Measurements from ENCODE around the gene TPGS2.
"Not testable (repeated sequence)": the region's sequence is repeated elsewhere in the genome, so short reads cannot be mapped to it uniquely, and the experiment has no call there.

TPGS2 gene, protein sequence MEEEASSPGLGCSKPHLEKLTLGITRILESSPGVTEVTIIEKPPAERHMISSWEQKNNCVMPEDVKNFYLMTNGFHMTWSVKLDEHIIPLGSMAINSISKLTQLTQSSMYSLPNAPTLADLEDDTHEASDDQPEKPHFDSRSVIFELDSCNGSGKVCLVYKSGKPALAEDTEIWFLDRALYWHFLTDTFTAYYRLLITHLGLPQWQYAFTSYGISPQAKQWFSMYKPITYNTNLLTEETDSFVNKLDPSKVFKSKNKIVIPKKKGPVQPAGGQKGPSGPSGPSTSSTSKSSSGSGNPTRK

DNA sequence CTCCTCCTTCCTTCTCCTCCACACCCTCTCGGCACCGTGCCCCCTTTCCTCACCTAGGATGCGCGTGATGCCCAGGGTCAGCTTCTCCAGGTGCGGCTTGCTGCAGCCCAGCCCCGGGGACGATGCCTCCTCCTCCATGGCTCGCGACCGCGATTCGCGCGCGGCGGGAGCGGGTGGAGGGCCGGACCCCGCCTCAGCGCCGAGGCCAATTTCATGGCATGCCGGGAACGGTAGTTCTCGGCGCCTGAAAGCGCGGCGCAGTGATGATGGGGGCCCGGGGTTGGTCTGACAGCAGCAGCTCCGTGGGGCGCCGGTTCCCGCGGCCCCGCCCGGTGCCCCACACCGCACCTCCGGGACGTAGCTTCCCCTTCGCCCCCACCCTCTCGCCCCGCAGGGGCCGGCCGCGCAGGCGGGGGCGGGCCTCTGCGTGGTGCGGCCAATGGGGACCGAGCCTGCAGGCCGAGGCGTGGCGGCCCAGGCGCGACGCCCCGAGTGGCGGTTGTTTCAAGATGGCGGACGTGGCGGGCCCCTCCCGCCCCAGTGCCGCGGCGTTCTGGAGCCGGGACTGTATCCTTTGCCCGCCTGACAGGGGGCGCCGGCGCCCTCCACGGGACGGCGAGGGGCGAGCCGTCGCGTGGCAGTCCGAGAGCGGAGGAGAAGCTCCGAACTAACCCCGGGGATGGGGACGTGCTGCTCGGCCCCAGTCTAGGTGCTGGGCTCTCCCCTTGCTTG is at the start of gene TPGS2, which contains the start of gene KIAA1328:
Gene TPGS2 (minus strand): TSS at position 373 of the 732 bp plus-strand sequence. CDS start 235 bp downstream, at position 138.
Gene KIAA1328 (plus strand): TSS at position 498 of the 732 bp plus-strand sequence. CDS start 12 bp downstream, at position 510.
- TF ChIP-seq, protein P1, sequence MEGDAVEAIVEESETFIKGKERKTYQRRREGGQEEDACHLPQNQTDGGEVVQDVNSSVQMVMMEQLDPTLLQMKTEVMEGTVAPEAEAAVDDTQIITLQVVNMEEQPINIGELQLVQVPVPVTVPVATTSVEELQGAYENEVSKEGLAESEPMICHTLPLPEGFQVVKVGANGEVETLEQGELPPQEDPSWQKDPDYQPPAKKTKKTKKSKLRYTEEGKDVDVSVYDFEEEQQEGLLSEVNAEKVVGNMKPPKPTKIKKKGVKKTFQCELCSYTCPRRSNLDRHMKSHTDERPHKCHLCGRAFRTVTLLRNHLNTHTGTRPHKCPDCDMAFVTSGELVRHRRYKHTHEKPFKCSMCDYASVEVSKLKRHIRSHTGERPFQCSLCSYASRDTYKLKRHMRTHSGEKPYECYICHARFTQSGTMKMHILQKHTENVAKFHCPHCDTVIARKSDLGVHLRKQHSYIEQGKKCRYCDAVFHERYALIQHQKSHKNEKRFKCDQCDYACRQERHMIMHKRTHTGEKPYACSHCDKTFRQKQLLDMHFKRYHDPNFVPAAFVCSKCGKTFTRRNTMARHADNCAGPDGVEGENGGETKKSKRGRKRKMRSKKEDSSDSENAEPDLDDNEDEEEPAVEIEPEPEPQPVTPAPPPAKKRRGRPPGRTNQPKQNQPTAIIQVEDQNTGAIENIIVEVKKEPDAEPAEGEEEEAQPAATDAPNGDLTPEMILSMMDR (IDR thresholded peaks at IDR 0.05; ENCODE audit: extremely low read depth, insufficient read depth, missing control alignments): peak; percentile 69
- in situ Hi-C loops (cut with MboI; ENCODE audit: low pct_unique_long_range_greater_than_20kb, low sequenced_read_pairs, unreplicated experiment): no loop called here
- DNase-seq (ENCODE audit: low spot score): peak; percentile 95

DNA sequence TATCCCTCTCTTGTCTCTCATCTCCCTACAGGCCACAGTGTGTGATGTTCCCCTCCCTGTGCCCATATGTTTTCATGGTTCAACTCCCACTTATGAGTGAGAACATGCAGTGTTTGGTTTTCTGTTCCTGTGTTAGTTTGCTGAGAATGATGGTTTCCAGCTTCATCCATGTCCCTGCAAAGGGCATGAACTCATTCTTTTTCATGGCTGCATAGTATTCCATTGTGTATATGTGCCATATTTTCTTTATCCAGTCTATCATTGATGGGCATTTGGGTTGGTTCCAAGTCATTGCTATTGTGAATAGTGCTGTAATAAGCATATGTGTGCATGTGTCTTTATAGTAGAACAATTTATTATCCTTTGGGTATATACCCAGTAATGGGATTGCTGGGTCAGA is 45.0 kb upstream of the TPGS2 start:
- DNase-seq (ENCODE audit: low spot score); in situ Hi-C loops (cut with MboI; ENCODE audit: low pct_unique_long_range_greater_than_20kb, low sequenced_read_pairs, unreplicated experiment): not testable (repeated sequence)

DNA sequence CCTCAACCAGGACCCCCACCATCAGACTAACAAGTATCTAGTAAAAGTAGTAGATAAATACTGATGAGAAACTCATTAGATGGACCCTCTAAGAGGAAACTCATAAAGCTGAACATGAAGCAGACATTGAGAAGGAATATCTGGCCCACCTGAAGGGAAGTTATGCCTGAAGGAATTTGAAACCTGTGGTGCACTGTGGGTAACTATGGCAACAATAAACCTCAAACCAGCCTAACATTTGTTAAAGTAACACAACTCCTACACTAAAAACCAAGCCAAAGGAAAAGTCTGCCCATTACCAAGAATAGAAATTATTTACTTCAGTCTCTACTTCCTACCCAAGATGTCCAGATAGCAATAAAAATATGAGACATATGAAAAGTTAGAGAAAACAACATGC is 43.5 kb upstream of the TPGS2 start:
- DNase-seq (ENCODE audit: low spot score): no peak
- TF ChIP-seq, protein P1 (IDR thresholded peaks at IDR 0.05; ENCODE audit: extremely low read depth, insufficient read depth, missing control alignments): no peak
- in situ Hi-C loops (cut with MboI; ENCODE audit: low pct_unique_long_range_greater_than_20kb, low sequenced_read_pairs, unreplicated experiment): no loop called here

DNA sequence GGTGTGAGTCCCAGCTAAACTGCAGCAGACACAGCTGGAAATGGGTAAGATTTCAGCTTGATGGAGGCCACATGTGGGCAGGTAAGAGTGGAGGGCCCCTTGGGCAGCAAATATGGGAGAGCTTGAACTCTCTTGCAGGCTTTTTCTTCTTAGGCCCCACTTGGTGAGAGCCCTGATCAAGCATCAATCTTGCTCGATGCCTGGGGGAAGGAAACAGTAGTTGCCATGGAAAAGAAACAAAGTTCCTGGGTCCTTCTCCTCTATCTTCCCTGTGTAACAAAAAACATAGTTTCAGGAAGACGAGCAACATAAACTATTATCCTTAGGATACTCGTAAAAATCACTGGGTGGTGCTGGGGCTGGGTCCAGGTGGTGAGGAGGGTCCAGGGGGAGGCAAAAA is 43.0 kb upstream of the TPGS2 start:
- TF ChIP-seq, protein P1 (IDR thresholded peaks at IDR 0.05; ENCODE audit: extremely low read depth, insufficient read depth, missing control alignments): no peak
- in situ Hi-C loops (cut with MboI; ENCODE audit: low pct_unique_long_range_greater_than_20kb, low sequenced_read_pairs, unreplicated experiment): no loop called here
- DNase-seq (ENCODE audit: low spot score): no peak

DNA sequence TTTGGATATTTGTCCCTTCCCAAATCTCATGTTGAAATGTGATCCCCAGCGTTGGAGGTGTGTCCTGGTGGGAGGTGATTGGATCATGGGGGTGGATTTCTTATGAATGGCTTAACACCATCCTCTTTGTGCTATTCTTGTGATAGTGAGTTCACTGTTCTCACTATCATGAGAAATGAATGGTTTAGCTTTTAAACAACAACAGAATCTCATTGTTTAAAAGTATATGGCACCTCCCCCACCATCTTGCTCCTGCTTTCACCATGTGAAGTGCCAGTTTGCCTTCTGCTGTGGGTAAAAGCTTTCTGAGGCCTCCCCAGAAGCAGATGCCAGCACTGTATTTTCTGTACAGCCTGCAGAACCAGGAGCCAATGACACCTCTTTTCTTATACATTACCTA is 38.3 kb upstream of the TPGS2 start:
- in situ Hi-C loops (cut with MboI; ENCODE audit: low pct_unique_long_range_greater_than_20kb, low sequenced_read_pairs, unreplicated experiment): no loop called here
- TF ChIP-seq, protein P1 (IDR thresholded peaks at IDR 0.05; ENCODE audit: extremely low read depth, insufficient read depth, missing control alignments): no peak

DNA sequence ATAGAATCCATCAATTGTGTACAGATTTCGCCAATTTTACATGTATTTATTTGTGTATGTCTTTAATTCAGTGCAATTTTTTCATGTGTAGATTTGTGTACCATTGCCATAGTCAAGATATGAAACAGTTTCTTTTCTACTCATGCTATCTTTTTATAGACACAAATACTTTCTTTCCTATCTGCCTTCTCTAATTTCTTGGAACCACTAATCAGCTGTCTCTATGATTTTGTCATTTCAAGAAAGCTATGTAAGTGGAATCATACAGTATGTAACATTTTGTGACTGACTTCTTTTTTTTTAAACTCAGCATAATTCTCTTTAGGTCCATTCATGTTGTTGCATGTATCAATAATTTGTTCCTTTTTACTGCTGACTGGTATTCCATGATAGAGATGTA is 33.4 kb upstream of the TPGS2 start:
- DNase-seq (ENCODE audit: low spot score): no peak
- in situ Hi-C loops (cut with MboI; ENCODE audit: low pct_unique_long_range_greater_than_20kb, low sequenced_read_pairs, unreplicated experiment): no loop called here

More for the DNA sequence above, 38.3 kb upstream of the TPGS2 start:
- DNase-seq (ENCODE audit: low spot score): no peak

More for the DNA sequence above, 33.4 kb upstream of the TPGS2 start:
- TF ChIP-seq, protein P1 (IDR thresholded peaks at IDR 0.05; ENCODE audit: extremely low read depth, insufficient read depth, missing control alignments): no peak

All from GM13977 (cell line).